Endothelial cell of hepatic sinusoid (primary cell): ENCODE measurements around the gene NRXN3.

Experiments
- in situ Hi-C: cut with HindIII; loops from 2 replicates; pipeline ENCODE4 v1.10.0; 2017; ENCODE audit warnings: low sequenced_read_pairs

NRXN3 gene

DNA sequence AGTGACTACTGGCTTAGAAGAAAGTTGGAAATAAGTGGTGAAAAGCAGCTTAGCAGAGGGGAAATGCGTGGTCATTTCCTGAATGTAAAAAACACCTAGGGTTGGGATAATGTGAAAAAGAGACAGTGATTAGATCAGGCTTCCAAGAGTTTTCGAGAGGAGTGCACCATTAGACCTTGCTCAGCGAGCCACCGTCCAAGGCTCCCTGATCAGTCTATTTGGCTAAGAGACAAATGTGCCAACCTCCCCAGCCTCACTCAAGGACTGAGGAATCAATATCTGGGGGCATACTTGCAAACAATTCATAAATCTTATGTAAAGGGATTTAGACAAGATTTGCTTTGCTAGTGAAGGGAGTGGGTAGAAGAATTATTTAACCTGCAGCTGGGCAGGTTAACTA lies 594.5 kb downstream of the NRXN3 start:
- in situ Hi-C loops, result no loop called here

DNA sequence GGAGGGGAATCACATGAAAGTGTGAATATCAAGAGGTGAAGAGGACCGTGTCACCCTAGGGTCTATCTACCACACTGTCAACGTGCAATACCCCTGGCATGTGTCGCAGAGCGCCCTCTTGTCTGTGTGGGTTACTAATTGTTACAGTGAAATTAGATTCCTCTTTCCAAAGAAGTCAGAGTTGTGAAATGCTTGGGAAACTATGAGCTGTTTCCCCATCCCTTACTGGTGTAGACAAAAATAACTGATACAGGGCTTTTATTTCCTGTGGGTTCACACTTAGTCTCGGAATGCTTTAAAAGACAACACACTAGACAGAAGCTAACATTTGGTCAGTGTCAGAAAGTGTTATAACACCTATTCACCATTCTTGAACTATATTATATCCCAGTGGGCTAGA lies 597.3 kb downstream of the NRXN3 start:
- in situ Hi-C loops, result no loop called here

DNA sequence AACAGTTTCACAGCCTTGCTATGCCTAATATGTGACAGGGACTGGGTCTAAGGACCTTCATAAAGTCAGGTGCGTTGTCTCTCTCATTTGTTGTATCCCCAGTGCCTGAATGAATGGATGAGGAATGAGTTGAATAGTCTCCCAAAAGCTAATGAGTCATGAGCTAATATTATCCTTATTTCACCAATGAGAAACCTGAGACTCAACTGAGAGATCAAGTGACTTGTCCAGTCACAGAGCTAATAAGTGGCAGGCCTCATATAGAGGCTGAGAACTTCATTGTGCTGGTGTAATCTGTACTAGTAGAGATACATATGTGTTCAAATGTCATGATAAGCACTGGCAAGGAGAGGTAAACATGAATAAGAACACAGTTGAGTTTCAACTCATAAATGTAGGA lies 612.4 kb downstream of the NRXN3 start:
- in situ Hi-C loops, result no loop called here

DNA sequence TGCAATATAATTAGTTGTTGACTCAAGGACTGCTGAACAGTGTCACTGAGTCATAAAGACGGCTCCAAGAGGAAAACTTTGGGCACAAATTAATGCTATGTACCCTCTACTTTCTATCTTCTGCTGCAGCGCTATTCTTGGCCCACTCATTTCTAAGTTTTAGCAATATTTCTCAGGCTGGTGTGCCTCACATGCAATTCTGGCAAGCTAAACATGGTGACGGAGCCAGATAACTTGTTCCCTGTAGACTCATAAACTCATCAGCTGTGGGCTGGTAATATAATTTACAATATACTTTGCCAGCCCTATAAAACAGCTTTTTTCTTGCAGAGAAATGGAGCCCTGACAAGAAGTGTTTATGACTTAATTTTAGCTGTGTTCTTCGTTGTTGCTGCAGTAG lies 615.1 kb downstream of the NRXN3 start:
- in situ Hi-C loops, result no loop called here

DNA sequence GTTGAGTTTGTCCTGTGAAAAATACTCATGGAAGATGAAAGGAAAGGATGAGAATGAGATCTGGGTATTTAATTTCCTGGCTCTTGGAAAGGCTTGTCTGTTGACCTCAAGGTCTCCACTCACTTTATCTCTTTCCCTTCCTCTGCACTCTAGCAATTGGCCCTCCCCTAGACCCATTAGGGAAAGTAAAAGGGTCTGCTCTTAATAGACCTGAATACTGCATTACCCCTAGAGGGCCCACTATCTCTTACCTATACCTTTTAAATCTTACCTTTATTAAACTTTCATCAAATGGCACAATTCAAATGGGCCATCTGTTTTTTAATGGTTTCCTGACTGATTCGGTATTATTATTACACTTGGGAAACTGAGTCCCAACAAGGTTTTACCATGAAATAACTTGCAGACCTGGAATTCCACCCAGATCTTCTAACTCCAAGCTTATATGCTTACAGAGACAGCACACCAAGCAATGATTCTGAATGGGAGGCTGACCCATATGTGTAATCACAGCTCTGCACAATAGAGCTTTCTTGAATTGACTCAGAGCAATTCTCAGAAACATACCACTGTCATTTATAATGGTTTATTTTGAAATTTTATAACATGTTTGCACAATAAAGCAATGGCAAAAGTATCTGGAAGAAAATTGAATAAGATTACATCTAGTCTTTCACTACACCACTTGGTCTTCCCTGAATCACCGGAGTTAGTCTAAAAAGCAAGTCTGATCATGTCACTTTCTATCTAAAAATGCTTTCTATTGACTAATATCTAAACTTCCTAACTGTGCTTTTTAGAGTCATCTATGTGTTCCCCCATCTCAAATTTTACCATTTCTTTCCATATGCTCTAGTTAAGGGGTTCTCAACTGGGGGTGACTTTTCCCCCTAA lies 618.5 kb downstream of the NRXN3 start:
- in situ Hi-C loops, result no loop called here

DNA sequence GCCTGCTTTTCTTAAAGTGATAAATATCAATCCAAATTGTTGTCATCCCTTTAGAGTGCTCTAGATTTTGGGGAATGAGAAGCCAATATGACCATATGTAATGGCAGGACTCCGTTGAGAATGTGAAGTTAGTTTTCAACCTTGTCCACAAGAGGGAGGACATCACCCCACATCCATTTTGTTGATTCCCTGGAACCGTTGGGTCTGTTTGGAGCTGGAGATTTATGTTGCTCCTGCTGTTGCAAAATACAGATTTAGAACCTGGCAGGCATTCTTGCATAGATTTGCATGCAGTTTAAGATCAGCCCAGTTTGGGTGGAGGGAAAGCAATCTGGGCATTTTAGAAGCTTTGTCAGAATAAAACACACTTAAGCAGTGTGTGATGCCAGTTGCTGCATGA lies 620.1 kb downstream of the NRXN3 start:
- in situ Hi-C loops, result loop anchor here (5.0 kb wide), 1 partner anchor 47 kb away; no protein-coding TSS in a partner anchor

DNA sequence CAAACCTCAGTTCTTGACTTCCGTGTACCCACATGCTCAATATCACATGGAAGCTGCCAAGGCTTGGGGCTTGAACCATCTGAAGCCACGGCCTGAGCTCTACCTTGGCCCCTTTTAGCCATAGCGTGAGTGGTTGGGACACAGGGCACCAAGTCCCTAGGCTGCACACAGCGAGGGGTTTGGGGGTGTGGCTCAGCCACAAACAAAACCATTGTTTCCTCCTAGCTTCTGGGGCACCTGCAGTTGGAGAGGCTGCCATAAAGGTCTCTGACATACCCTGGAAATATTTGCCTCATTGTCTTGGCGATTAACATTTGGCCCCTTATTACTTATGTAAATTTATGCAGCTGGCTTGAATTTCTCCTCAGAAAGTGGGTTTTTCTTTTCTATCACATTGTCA lies 628.6 kb downstream of the NRXN3 start:
- in situ Hi-C loops, result no loop called here

DNA sequence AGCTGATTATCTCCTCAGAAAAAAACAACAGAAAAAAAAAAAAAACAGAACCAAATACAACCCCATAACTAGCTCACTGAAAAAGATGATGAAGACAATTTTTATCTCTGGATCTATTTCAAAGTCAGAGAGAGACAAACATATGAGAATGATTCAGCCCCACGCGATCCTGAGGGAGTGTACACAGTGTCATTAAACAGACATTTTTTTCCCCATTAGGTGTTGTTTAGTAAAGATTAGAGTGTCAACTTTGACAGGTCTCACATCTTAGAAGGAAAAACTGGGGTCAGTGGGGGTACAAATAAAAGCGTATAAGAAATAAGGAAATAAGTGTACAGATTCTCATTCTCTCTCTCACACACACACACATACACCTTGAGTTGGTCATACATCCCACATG lies 635.4 kb downstream of the NRXN3 start:
- in situ Hi-C loops, result no loop called here

DNA sequence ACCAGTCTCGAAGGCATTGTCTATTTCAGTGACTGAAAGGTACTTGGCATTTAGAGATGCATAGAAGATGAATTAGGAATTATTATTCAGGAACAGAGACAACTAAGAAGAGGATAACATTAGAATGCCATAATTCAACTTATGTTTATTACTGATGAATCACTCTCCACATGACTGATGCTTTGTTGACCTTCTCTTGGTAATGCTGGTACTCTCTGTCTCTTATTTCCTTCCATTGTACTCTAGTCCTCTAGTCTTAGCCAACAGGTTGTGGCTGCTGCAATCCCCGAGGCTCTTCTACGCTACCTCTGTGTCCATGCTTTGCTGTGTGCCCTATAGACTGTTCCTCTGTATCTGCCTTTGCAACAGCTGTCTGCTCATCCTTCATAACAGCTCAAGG lies 652.9 kb downstream of the NRXN3 start:
- in situ Hi-C loops, result no loop called here

DNA sequence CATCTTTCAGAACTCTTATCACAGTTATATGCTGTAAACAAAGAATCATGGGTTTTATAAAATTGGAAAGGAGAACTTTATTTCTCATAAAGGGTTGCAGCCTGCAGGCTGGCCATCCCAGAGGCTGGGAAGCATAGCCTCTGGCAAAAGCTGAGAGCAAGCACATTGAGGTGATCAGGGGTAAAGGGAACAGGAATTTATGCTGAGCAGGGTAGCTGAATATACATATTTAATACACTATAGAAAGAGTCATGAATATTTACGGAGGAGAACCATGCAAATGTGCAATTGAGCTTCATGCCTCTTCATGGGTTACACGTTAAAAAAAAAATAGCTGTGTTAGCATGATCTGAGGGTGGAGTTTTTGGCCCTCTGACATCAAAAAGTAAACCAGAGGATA lies 653.3 kb downstream of the NRXN3 start:
- in situ Hi-C loops, result no loop called here

DNA sequence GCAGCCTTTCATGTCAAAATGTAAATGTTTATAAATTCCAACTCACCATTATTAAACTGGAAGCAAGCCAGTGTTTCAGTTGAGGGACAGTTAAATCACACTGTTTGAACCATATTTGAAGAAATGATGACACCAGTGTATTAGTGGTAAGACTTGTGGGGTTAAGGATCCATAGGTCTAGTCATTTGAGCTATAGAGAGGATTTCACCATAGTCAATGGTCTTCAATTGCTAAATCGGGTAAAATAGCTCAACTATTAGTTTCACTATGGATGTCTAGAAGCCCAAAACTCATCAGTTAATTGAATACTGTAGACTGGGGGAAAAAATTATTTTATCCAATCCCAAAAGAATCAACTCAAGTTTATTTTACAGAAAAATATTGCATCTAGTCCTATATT lies 659.1 kb downstream of the NRXN3 start:
- in situ Hi-C loops, result no loop called here

DNA sequence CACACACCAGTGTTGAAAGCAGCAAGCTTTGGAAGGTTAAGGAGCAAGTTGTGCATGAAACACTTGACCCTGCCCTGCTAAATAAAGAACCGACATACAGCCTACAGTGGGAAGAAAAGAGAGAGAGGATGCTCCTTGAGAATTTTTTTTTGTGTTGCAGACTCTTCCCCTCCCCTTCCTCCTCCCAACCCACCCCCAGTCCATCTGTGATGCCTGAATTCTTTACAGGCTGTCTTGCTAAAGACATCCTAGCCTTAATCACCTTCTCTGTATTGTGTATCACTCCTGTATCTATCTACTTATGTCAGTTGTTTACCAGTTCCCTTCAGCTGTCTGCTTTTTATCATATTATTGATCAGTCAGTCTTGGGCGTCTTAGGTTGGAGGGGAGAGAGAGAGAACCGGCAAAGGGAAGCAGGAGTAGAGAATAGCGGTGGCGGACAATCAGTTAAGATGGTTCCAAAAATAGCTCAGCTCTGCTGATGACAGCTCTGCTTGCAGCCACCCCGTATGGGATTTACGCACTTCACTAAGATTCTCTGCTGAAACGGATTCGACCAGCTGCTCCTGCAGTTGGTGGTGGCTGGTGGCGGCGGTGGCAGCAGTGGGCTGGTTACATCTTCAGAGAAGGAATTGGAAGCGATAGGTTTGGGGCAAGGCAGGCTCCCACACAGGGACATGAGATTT lies 664.7 kb downstream of the NRXN3 start:
- in situ Hi-C loops, result loop anchor here (5.0 kb wide), 1 partner anchor 43 kb away; no protein-coding TSS in a partner anchor

DNA sequence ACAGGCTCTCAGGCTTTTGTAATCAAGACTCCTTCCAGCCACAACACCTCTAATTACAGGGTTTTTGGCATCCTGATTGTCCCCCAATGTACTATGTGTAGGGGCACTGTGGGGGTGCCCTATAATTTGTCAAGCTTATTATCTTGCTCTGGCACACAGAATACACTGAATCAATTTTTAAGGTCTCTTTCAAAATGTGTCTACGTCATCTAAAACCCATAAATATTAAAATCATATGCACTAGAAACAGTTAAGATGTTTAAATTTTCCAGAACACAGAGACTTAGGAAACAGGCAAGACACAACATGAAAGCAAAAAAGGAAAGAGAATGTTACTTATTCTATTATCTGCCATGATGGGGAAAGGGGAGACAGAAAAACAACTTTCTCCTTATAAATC lies 665.7 kb downstream of the NRXN3 start:
- in situ Hi-C loops, result loop anchor here (5.0 kb wide), 1 partner anchor 44 kb away; no protein-coding TSS in a partner anchor

DNA sequence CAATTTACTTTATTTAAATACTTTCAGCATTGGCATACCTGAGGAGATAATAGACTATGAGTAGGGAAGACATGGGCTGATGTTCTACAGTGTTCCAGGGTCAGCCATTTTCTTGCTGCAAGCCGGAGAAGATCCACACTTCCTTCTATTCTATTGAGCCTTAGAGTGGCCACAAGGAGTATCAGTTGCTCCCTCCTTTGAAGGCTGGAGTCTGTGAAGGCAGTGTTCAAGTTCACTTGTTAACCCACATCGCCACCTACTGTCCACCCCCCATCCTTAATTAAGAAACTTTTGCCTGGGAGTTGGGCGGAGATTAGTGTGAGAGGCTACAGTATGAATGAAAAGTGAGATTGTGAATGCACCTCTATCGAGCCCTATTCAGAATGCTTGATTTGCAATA lies 666.6 kb downstream of the NRXN3 start:
- in situ Hi-C loops, result loop anchor here (5.0 kb wide), 1 partner anchor 44 kb away; no protein-coding TSS in a partner anchor

DNA sequence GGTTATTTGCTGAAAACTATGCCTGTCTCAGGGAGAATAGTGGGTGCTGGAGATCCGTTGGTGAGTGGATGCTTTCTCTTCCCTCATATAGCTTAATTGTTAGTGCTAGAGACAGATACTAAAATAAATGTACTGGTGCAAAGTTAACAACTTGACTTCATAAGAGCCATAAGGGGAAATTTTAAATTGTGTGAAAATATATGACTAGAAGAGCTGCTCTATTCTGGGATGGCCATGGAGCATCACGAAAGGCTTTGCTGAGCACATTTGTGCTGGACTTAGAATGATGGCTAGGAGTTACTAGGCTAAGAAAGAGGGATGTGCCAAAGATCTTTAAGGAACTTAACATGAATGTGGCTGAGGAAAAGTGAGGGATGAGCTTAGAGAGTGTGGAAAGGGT lies 668.8 kb downstream of the NRXN3 start:
- in situ Hi-C loops, result loop anchor here (5.0 kb wide), 1 partner anchor 47 kb away; no protein-coding TSS in a partner anchor

DNA sequence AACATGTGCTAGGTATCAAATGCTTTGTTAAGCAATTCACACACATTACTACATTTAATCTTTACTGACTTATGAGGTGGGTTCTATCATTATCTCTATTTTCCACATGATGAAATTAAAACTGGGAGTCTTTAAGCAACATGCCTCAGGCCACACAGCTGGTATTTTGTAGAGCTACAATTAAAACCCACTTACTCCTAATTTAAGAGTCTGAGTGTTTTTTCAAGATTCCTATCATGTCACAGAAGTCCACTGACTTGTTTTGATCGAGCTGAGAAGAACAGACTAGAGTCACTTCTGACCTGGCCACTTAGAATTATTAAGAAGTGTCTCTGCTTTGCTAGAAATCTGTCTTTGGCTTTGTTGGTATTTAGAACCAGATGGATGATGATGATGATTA lies 670.7 kb downstream of the NRXN3 start:
- in situ Hi-C loops, result no loop called here

DNA sequence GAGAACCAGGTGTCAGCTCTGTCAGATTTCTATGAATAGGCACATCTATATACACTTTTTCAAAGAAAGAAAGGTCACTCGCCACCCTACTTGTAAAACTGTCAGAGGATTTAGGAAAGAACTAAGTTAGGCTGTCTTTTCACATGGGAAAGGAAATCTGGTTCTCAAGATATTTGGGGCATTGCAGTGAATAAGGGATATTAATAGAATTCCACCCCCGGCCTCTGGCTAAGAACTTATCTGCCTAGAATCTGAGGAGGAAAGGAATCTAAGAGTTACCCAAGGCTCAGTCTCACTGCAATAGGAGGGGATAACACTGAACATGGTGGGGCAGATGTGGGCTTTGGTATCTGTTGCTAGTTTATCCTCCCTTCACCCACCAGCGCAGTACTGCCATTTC lies 677.6 kb downstream of the NRXN3 start:
- in situ Hi-C loops, result no loop called here

DNA sequence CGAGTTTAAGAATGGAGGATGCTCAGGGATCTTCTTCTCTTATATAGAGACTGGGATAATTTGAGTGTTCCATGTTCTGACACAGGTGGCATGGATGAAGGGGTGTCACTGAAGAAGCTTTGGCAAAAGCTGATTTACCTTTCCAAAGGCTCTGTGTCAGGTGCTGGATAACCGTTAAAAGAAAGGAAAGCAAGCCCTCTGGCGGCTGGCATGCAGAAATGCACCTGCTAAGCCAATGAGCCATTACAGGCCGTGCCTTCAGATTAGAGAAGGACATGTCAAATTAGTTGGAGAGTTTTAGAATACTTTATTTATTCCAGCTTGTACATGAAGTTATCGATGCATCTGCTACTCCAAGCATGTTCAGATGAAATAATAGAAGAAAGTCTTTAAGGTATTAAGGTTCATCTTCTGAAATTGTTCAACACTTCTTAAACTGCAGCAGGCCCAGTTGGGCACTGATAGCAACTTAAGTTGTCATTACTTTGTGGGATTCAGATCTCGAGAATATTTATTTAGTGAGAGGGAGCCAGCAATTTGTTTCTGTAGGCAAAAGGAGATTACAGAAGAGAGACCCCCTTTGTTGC lies 678.2 kb downstream of the NRXN3 start:
- in situ Hi-C loops, result no loop called here

DNA sequence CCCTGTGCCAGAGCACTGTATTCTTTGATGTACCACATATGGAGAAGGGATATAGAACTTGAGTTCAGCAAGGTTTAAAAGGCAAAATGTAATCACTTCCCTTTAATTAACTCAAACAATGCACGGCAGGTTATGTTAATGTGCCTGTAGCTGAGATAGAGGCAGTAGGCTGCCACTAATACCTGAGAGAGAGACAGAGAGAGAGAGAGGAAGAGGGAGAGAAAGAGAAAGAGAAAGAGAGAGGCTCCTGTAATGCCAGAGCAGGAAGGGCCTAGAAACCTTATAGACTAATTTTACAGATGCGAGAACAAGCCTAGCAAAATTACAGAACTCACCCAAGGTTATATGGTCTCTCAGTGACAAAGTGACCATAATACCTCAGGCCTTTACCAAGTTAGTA lies 679.8 kb downstream of the NRXN3 start:
- in situ Hi-C loops, result no loop called here

DNA sequence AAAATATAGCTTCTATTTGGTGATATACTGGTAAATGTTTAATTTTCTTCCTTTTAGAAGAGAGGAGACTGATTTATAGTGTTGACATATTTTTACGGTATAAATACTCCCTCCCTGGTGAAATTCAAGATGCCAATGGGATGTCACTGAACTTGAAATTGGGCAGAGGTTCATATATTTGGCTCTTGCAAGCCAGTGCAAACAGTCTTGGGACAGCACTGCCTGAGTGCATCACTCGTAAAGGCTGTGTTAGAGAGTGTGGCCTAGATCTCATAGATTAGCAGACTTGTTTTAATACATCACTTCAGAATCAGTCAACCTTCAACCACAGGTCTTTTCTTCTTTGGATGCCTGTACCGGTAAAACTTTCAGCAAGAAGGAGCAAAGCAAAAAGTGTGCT lies 681.0 kb downstream of the NRXN3 start:
- in situ Hi-C loops, result no loop called here

DNA sequence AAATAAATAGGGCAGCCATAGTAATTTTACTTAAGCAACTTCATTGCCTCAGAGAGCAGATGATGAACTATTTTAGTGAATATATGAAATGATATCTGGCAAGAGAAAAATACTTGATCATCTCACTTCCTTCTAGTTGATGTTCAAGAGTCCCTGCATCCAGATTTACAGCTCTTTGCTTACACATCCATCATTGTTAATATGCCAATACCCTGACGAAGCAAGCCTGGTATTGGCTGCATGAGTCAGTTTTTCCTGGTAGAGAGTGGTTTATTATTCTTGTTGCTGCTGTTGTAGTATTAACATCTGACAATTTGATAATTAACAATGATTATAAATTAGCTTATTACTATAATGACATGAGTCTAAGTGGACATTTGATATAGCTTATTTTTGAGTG lies 681.9 kb downstream of the NRXN3 start:
- in situ Hi-C loops, result no loop called here

DNA sequence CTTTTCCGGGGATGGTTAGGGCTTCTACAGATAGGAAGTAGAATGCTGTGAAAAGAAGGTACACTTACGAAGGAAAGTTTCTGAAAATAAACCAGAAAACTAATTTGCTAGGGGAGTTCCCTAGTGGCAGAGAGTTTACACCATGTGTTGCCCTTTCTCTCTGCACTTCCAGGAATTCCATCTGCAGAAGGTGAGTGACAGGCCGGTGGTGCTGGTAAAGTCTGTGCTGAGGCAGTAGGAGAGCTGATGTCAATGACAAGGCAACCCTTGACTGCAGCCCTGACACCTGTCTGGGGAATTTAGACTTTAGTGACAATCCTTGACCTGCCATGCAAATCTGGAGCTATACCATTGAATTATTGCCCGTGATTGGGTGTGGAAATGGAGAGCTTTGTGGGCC lies 687.8 kb downstream of the NRXN3 start:
- in situ Hi-C loops, result no loop called here
